ENCODE data around the gene SPECC1L.
A peak's percentile ranks its signal among the peaks of the same experiment; 100 is the strongest.

The SPECC1L gene

GRCh38 chr22:24417901-24418641 lies 147.4 kb downstream of the SPECC1L start:
- no peak for DNase-seq (ENCODE audit: low read depth)

GRCh38 chr22:24418786-24419474 lies 148.3 kb downstream of the SPECC1L start:
- DNase-seq (ENCODE audit: low read depth), result no peak

GRCh38 chr22:24419475-24419850 lies 148.8 kb downstream of the SPECC1L start:
- DNase-seq (ENCODE audit: low read depth), result no peak

- DNase-seq (ENCODE audit: low read depth), result no peak
These were observed 149.7 kb downstream of the SPECC1L start for GRCh38 chr22:24420072-24420976.

GRCh38 chr22:24420977-24421343 lies 150.3 kb downstream of the SPECC1L start:
- DNase-seq (ENCODE audit: low read depth), result no peak

GRCh38 chr22:24421428-24421931 lies 150.8 kb downstream of the SPECC1L start:
- peak; percentile 44 for DNase-seq (ENCODE audit: low read depth)

- DNase-seq (ENCODE audit: low read depth), result no peak
These were observed 151.6 kb downstream of the SPECC1L start for GRCh38 chr22:24422102-24422665.

- DNase-seq (ENCODE audit: low read depth), result peak; percentile 61
These were observed 152.9 kb downstream of the SPECC1L start for GRCh38 chr22:24423519-24424000.

- DNase-seq (ENCODE audit: low read depth), result peak; percentile 29
These were observed 153.6 kb downstream of the SPECC1L start for GRCh38 chr22:24424001-24424900.

GRCh38 chr22:24424901-24425775 lies 154.5 kb downstream of the SPECC1L start:
- no peak for DNase-seq (ENCODE audit: low read depth)

- no peak for DNase-seq (ENCODE audit: low read depth)
These were observed 155.8 kb downstream of the SPECC1L start for GRCh38 chr22:24426436-24426835.

- no peak for DNase-seq (ENCODE audit: low read depth)
These were observed 156.3 kb downstream of the SPECC1L start for GRCh38 chr22:24426851-24427499.

GRCh38 chr22:24427500-24428164 lies 157.0 kb downstream of the SPECC1L start, which contains the start of gene ADORA2A:
TSS of gene ADORA2A (plus strand) at chr22:24427599. CDS start at chr22:24433405, 5,806 bp downstream.
- DNase-seq (ENCODE audit: low read depth), result no peak

GRCh38 chr22:24428751-24429410 lies 158.2 kb downstream of the SPECC1L start:
- DNase-seq (ENCODE audit: low read depth), result no peak

GRCh38 chr22:24429411-24430365 lies 159.1 kb downstream of the SPECC1L start:
- peak; percentile 44 for DNase-seq (ENCODE audit: low read depth)

GRCh38 chr22:24430431-24431308 lies 160.0 kb downstream of the SPECC1L start:
- no peak for DNase-seq (ENCODE audit: low read depth)

All from ELR (cell line).